ENCODE results near the gene ATP4B.
"Not testable (repeated sequence)": the region's sequence is repeated elsewhere in the genome, so short reads cannot be mapped to it uniquely, and the experiment has no call there.

Gene ATP4B

GRCh38 chr13:113639616-113640262 lies 18.3 kb downstream of the ATP4B start:
- DNase-seq: no peak

- DNase-seq: no peak
Measured at GRCh38 chr13:113638806-113639205, 19.2 kb downstream of the ATP4B start.

GRCh38 chr13:113638173-113638746 lies 19.7 kb downstream of the ATP4B start:
- no peak for DNase-seq

GRCh38 chr13:113637262-113638160 lies 20.5 kb downstream of the ATP4B start:
- DNase-seq: no peak

GRCh38 chr13:113636266-113636963 lies 21.6 kb downstream of the ATP4B start:
- no peak for DNase-seq

GRCh38 chr13:113635709-113636108 lies 22.3 kb downstream of the ATP4B start:
- no peak for DNase-seq

GRCh38 chr13:113635048-113635420 lies 23.0 kb downstream of the ATP4B start:
- no peak for DNase-seq

GRCh38 chr13:113634279-113635047 lies 23.5 kb downstream of the ATP4B start:
- no peak for DNase-seq

GRCh38 chr13:113633485-113633873 lies 24.5 kb downstream of the ATP4B start:
- DNase-seq: no peak

GRCh38 chr13:113632706-113633484 lies 25.1 kb downstream of the ATP4B start:
- no peak for DNase-seq

GRCh38 chr13:113631341-113632095 lies 26.5 kb downstream of the ATP4B start:
- no peak for DNase-seq

GRCh38 chr13:113630804-113631203 lies 27.2 kb downstream of the ATP4B start:
- DNase-seq: no peak

- DNase-seq: no peak
Measured at GRCh38 chr13:113630296-113630695, 27.7 kb downstream of the ATP4B start.

- DNase-seq: peak; percentile 62
Measured at GRCh38 chr13:113629866-113630265, 28.1 kb downstream of the ATP4B start.

GRCh38 chr13:113628291-113629270 lies 29.4 kb downstream of the ATP4B start:
- DNase-seq: no peak

GRCh38 chr13:113627136-113627535 lies 30.9 kb downstream of the ATP4B start:
- no peak for DNase-seq

- DNase-seq: peak; percentile 45
Measured at GRCh38 chr13:113625965-113626721, 31.9 kb downstream of the ATP4B start.

GRCh38 chr13:113624640-113625304 lies 33.2 kb downstream of the ATP4B start:
- not testable (repeated sequence) for DNase-seq

All from eye (tissue), 1 donor.